K562 (cell line): ENCODE measurements around the gene IGFBPL1. TPM values are rescaled to one million over a fixed set of nuclear protein-coding genes. Genes with fewer than 3 reads are reported as not detected.

Experiments
- ATAC-seq: fragments of 200-7000 bp; cut with Tn5 transposase; 3 replicates; pipeline ENCODE4 v1.9.1; 2020; ENCODE audit warnings: moderate library complexity
- BruUV-seq: library from RNA; stranded (reverse); fragments of 400-500 nt; replicated peaks from 2 replicates; lab custom pipeline; 2021; lab: Mats Ljungman, UMichigan
- CTCF ChIA-PET: fragments of 300-600 bp; formaldehyde crosslinking; extraction: SDS; loops from one replicate; lab custom pipeline; 2021; ENCODE audit warnings: low intra/inter-chr PET ratio; lab: Yijun Ruan, JAX
- POLR2A ChIA-PET: fragments of 300-600, 350-650 bp; sonication (Branson Sonifier 250); formaldehyde crosslinking; extraction: SDS; loops from one replicate; lab custom pipeline; 2021; ENCODE audit warnings: antibody characterized with exemption, inconsistent platforms; lab: Yijun Ruan, JAX
- DNase-seq, 4 experiments: peaks; one replicate each; pipeline versions ENCODE4 v3.0.0 to v3.0.0-alpha.2; 2011 to 2018; ENCODE audit warnings: low spot score in 3 of 4, mixed read lengths in 3 of 4; ENCODE audit errors: extremely low read depth in 1 of 4
- FAIRE-seq: peaks from 2 replicates; lab custom pipeline; 2011; peaks lifted over from hg19 to GRCh38; lab: Jason Lieb, UNC
- H2AFZ ChIP-seq: 2 replicates; pipeline ENCODE4 v1.6.0; 2011; ENCODE audit warnings: low read depth, low read length, control low read depth, inconsistent platforms
- H3K27ac ChIP-seq: fragments of 200-600 bp; 3 replicates; pipeline ENCODE4 v1.8.0; 2011; ENCODE audit warnings: low read depth, mild to moderate bottlenecking, control low read depth, inconsistent platforms, low read length, moderate library complexity, mixed read lengths; ENCODE audit errors: extremely low read depth
- H3K27me3 ChIP-seq, 2 experiments: fragments of 300-600 bp in 1 of 2; 2 replicates in 1 of 2; 3 replicates in 1 of 2; pipeline versions ENCODE4 v1.6.0 to v1.8.0; 2011; ENCODE audit warnings: inconsistent platforms in 2 of 2, low read length in 2 of 2, mild to moderate bottlenecking in 1 of 2, mixed read lengths in 1 of 2, moderate library complexity in 1 of 2; ENCODE audit not compliant: control insufficient read depth in 2 of 2, insufficient read depth in 2 of 2
- H3K36me3 ChIP-seq: fragments of 300-600 bp; 3 replicates; pipeline ENCODE4 v1.8.0; 2011; ENCODE audit warnings: mild to moderate bottlenecking, low read length, inconsistent platforms; ENCODE audit not compliant: control insufficient read depth, insufficient read depth
- H3K4me1 ChIP-seq, 2 experiments: fragments of 200-600 bp in 1 of 2; replicated peaks in 1 of 2; 2 replicates in 1 of 2; 3 replicates in 1 of 2; pipeline versions ENCODE4 v1.5.1 to v1.8.0; 2011; ENCODE audit warnings: inconsistent platforms in 2 of 2, low read length in 2 of 2, mild to moderate bottlenecking in 1 of 2, mixed read lengths in 1 of 2, moderate library complexity in 1 of 2; ENCODE audit not compliant: control insufficient read depth in 2 of 2, insufficient read depth in 2 of 2
- H3K4me2 ChIP-seq: 2 replicates; pipeline ENCODE4 v1.6.1; 2011; ENCODE audit warnings: low read length, control low read depth, inconsistent platforms, mixed read lengths; ENCODE audit not compliant: insufficient read depth
- H3K4me3 ChIP-seq: fragments of 200-600 bp; sonication (generic), shearing (Covaris generic); 2 replicates; pipeline ENCODE4 v1.5.1; 2016; ENCODE audit warnings: control low read depth, inconsistent platforms
- H3K79me2 ChIP-seq: fragments of 200-600 bp; 3 replicates; pipeline ENCODE4 v1.8.0; 2011; ENCODE audit warnings: low read length, inconsistent platforms; ENCODE audit not compliant: control insufficient read depth, insufficient read depth
- H3K9ac ChIP-seq, 2 experiments: 2 replicates each; pipeline versions ENCODE4 v1.6.0 to v1.6.1; 2011; ENCODE audit warnings: low read depth in 2 of 2, low read length in 2 of 2, control low read depth in 1 of 2, inconsistent platforms in 1 of 2, mild to moderate bottlenecking in 1 of 2, mixed read lengths in 1 of 2; ENCODE audit not compliant: insufficient read depth in 1 of 2
- H3K9me1 ChIP-seq: one replicate; pipeline ENCODE4 v1.6.0; 2011; ENCODE audit warnings: inconsistent platforms, mild to moderate bottlenecking, low read length, moderate library complexity; ENCODE audit not compliant: control insufficient read depth, insufficient read depth
- H3K9me3 ChIP-seq: replicated peaks from 2 replicates; pipeline ENCODE4 v1.5.1; 2011; ENCODE audit warnings: low read depth, low read length, inconsistent platforms; ENCODE audit not compliant: control insufficient read depth, insufficient read depth
- H4K20me1 ChIP-seq: replicated peaks from 2 replicates; pipeline ENCODE4 v1.6.1; 2011; ENCODE audit warnings: low read length, inconsistent platforms, mixed read lengths; ENCODE audit not compliant: control insufficient read depth, insufficient read depth
- ERF ChIP-seq: fragments of 450-650 bp; formaldehyde crosslinking; IDR thresholded peaks from 2 replicates; pipeline ENCODE4 v1.4.0; 2020; ENCODE audit warnings: mild to moderate bottlenecking, mixed read lengths
- FOXK2 ChIP-seq, 2 experiments: fragments of 450-650 bp; IDR thresholded peaks in 1 of 2; conservative IDR thresholded peaks in 1 of 2; 2 replicates each; pipeline ENCODE4 v1.6.1; 2016; ENCODE audit warnings: low read depth in 2 of 2, mild to moderate bottlenecking in 1 of 2
- HEY1 ChIP-seq: fragments of 250-450 bp; sonication (Bioruptor Pico); IDR thresholded peaks from 2 replicates; pipeline ENCODE4 v1.5.0; 2020; ENCODE audit warnings: mild to moderate bottlenecking, moderate library complexity, borderline replicate concordance
- HIVEP1 ChIP-seq: fragments of 250-450 bp; sonication (Bioruptor Pico); IDR thresholded peaks from 2 replicates; pipeline ENCODE4 v1.4.0; 2020; ENCODE audit warnings: mild to moderate bottlenecking
- NR1H2 ChIP-seq: sonication (generic); formaldehyde crosslinking; IDR thresholded peaks from 2 replicates; pipeline ENCODE4 v1.4.0; 2020; ENCODE audit warnings: mild to moderate bottlenecking, missing genetic modification reagents
- RBM17 ChIP-seq: fragments of 200-400 bp; formaldehyde crosslinking; IDR thresholded peaks from 2 replicates; pipeline ENCODE4 v1.6.1; 2017; ENCODE audit warnings: low read depth, mild to moderate bottlenecking, low read length, borderline replicate concordance
- RBM25 ChIP-seq: fragments of 200-400 bp; formaldehyde crosslinking; IDR thresholded peaks from 2 replicates; pipeline ENCODE4 v1.6.1; 2018; ENCODE audit warnings: low read length, low read depth, moderate library complexity; ENCODE audit not compliant: severe bottlenecking
- SOX6 ChIP-seq: fragments of 450-650 bp; IDR thresholded peaks from 2 replicates; pipeline ENCODE4 v1.6.1; 2014; ENCODE audit warnings: mild to moderate bottlenecking
- ZNF79 ChIP-seq: fragments of 250-450 bp; sonication (Bioruptor Pico); IDR thresholded peaks from 2 replicates; pipeline ENCODE4 v1.4.0; 2020; ENCODE audit warnings: low read depth, mild to moderate bottlenecking, moderate library complexity
- WGBS: fragments of 100-300 bp; shearing (Covaris generic); methylation state at CpG from one replicate; pipeline ENCODE4 v1.1.6; 2016; ENCODE audit warnings: low coverage, mixed read lengths; ENCODE audit not compliant: insufficient coverage; ENCODE audit errors: missing lambda C conversion rate; 5-methylcytosine and 5-hydroxymethylcytosine counted together
- in situ Hi-C: fragments of 300-500 bp; cut with MboI; formaldehyde crosslinking; loops from 4 replicates; pipeline ENCODE4 v1.15.0; 2018; ENCODE audit warnings: inconsistent platforms, mixed read lengths
- intact Hi-C: fragments of 100-400 bp; cut with micrococcal nuclease; formaldehyde crosslinking; loops from 2 replicates; pipeline ENCODE4 v1.14.2; 2022
- polyA plus RNA-seq, 8 experiments: library from polyadenylated mRNA; depleted of rRNA in 4 of 8; stranded (reverse) in 5 of 8; unstranded in 3 of 8; fragments of >200 nt; fragmentation: Nextera tagmentation in 2 of 8; fragmentation: Illumina TruSeq in 1 of 8; extraction: Ambion mirVana in 2 of 8; extraction: Trizol in 1 of 8; gene quantifications; 2 replicates each; pipeline versions ENCODE4 v1.2.1 to v1.2.3, GENCODE V29; 2011 to 2014; ENCODE audit warnings: inconsistent platforms in 1 of 8, missing spikeins in 1 of 8
- total RNA-seq, 7 experiments: library from RNA; depleted of rRNA in 6 of 7; stranded (reverse); fragments of >200 nt in 6 of 7; fragmentation: Illumina TruSeq in 2 of 7; extraction: Trizol in 2 of 7; gene quantifications; 2 replicates each; pipeline versions ENCODE4 v1.2.1 to v1.2.3, GENCODE V29; 2011 to 2021; ENCODE audit warnings: low replicate concordance in 1 of 7
- TF ChIP-seq, protein P1 (sequence below): sonication (generic); formaldehyde crosslinking; IDR thresholded peaks from 2 replicates; pipeline ENCODE4 v1.8.1; 2023; ENCODE audit warnings: mild to moderate bottlenecking, missing genetic modification reagents
- TF ChIP-seq, protein P2 (sequence below): fragments of 250-450 bp; sonication (Bioruptor Pico); IDR thresholded peaks from 2 replicates; pipeline ENCODE4 v1.4.0; 2020; ENCODE audit warnings: mild to moderate bottlenecking, moderate library complexity
- TF ChIP-seq, protein P3 (sequence below): fragments of 450-650 bp; formaldehyde crosslinking; conservative IDR thresholded peaks from 2 replicates; pipeline ENCODE4 v1.4.0; 2022; ENCODE audit warnings: mild to moderate bottlenecking, missing genetic modification characterization
- TF ChIP-seq, protein P4 (sequence below): sonication (generic); formaldehyde crosslinking; IDR thresholded peaks from 2 replicates; pipeline ENCODE4 v1.8.0; 2022; ENCODE audit warnings: missing genetic modification reagents, mild to moderate bottlenecking, borderline replicate concordance

IGFBPL1 gene
- total and polyA plus RNA-seq, 9 of the 15 experiments (the other 6 are each of a cell fraction or from before 2014, with no cell fraction given), result not detected

DNA sequence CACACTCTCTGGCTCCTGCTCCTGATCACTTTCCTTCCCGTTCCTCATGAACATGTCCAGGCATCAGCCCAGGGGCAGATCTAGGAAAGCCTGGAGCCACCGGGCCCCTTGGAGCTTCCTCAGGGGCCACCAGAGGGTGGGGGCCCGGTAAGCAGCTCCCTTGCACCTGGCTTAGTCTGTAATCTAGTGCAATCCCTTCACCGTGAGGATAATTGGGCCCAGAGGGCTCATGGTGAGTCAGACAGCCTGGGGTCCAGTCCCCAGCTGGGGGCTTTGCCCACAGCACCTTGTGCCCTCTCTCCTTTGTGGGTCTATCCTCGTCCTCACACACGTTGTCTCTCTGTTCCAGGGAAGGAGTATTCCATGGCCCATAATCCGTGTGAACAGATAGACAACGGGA is 42.1 kb downstream of the IGFBPL1 start:
- ATAC-seq (no peak), DNase-seq (no peak), FAIRE-seq (no peak)
- no peaks in the 10 kb centered on the region for H4K20me1 ChIP-seq
- intact Hi-C loops, result no loop called here
- no TSS peak for BruUV-seq
- H3K4me2 ChIP-seq, result no peak overlapping the region
- H3K79me2 ChIP-seq, result no peaks in the 10 kb centered on the region
- H3K36me3 ChIP-seq, result no peaks in the 10 kb centered on the region
- WGBS, result 40% methylated on average over 8 of the region's 8 CpGs
- H3K4me1 ChIP-seq, result peaks cover 13 to 16% of the 10 kb centered on the region in 2 experiments; a peak in 3 of 5 replicates
- H3K9me3 ChIP-seq, result no peaks in the 10 kb centered on the region
- no peaks in the 10 kb centered on the region for H3K27me3 ChIP-seq
- in situ Hi-C loops, result no loop called here
- ChIA-PET POLR2A (no interaction called here), CTCF (no interaction called here)
- H2AFZ ChIP-seq, result 0 out of 2 replicates have a peak overlapping the region, but pooled peaks have one; percentile 28
- no peaks in the 10 kb centered on the region for H3K9me1 ChIP-seq
- H3K9ac ChIP-seq, result no peak overlapping the region
- H3K27ac ChIP-seq, result no peak overlapping the region
- TF ChIP-seq RBM17, result no peak
- no peak for TF ChIP-seq FOXK2 (conservative IDR thresholded peaks at IDR 0.05 in 1 of 2, IDR thresholded peaks at IDR 0.05 in 1 of 2; ENCODE audit: low read depth in 2 of 2)
- TF ChIP-seq, protein P1, sequence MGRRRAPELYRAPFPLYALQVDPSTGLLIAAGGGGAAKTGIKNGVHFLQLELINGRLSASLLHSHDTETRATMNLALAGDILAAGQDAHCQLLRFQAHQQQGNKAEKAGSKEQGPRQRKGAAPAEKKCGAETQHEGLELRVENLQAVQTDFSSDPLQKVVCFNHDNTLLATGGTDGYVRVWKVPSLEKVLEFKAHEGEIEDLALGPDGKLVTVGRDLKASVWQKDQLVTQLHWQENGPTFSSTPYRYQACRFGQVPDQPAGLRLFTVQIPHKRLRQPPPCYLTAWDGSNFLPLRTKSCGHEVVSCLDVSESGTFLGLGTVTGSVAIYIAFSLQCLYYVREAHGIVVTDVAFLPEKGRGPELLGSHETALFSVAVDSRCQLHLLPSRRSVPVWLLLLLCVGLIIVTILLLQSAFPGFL (CRISPR knock-in tag), result no peak
- TF ChIP-seq HIVEP1, result no peak
- TF ChIP-seq, protein P2, sequence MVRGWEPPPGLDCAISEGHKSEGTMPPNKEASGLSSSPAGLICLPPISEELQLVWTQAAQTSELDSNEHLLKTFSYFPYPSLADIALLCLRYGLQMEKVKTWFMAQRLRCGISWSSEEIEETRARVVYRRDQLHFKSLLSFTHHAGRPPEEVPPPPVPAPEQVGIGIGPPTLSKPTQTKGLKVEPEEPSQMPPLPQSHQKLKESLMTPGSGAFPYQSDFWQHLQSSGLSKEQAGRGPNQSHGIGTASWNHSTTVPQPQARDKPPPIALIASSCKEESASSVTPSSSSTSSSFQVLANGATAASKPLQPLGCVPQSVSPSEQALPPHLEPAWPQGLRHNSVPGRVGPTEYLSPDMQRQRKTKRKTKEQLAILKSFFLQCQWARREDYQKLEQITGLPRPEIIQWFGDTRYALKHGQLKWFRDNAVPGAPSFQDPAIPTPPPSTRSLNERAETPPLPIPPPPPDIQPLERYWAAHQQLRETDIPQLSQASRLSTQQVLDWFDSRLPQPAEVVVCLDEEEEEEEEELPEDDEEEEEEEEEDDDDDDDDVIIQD (CRISPR knock-in tag), result no peak
- TF ChIP-seq HEY1, result no peak
- TF ChIP-seq ZNF79 (CRISPR knock-in tag), result no peak
- TF ChIP-seq, protein P3, sequence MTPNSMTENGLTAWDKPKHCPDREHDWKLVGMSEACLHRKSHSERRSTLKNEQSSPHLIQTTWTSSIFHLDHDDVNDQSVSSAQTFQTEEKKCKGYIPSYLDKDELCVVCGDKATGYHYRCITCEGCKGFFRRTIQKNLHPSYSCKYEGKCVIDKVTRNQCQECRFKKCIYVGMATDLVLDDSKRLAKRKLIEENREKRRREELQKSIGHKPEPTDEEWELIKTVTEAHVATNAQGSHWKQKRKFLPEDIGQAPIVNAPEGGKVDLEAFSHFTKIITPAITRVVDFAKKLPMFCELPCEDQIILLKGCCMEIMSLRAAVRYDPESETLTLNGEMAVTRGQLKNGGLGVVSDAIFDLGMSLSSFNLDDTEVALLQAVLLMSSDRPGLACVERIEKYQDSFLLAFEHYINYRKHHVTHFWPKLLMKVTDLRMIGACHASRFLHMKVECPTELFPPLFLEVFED (CRISPR knock-in tag), result no peak
- no peak for TF ChIP-seq NR1H2 (CRISPR knock-in tag)
- no peak for TF ChIP-seq RBM25
- TF ChIP-seq, protein P4, sequence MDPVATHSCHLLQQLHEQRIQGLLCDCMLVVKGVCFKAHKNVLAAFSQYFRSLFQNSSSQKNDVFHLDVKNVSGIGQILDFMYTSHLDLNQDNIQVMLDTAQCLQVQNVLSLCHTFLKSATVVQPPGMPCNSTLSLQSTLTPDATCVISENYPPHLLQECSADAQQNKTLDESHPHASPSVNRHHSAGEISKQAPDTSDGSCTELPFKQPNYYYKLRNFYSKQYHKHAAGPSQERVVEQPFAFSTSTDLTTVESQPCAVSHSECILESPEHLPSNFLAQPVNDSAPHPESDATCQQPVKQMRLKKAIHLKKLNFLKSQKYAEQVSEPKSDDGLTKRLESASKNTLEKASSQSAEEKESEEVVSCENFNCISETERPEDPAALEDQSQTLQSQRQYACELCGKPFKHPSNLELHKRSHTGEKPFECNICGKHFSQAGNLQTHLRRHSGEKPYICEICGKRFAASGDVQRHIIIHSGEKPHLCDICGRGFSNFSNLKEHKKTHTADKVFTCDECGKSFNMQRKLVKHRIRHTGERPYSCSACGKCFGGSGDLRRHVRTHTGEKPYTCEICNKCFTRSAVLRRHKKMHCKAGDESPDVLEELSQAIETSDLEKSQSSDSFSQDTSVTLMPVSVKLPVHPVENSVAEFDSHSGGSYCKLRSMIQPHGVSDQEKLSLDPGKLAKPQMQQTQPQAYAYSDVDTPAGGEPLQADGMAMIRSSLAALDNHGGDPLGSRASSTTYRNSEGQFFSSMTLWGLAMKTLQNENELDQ (CRISPR knock-in tag), result no peak
- no peak for TF ChIP-seq SOX6
- no peak for TF ChIP-seq ERF (CRISPR knock-in tag)
- no peak overlapping the region for H3K4me3 ChIP-seq
